Activated CD4-positive, alpha-beta T cell treated with anti-CD3 and anti-CD28 coated beads, Interleukin-10, Interleukin-2, amounts not matched to agents 100 ng/mL and 50 ng/mL, durations not matched to agents 16 hours and 8 hours (primary cell): ENCODE measurements around the gene LGR4.
"Not testable (repeated sequence)": the region's sequence is repeated elsewhere in the genome, so short reads cannot be mapped to it uniquely, and the experiment has no call there.

Experiments
- DNase-seq: peaks from one replicate; pipeline ENCODE4 v3.0.0-alpha.2; 2020

LGR4 gene, protein sequence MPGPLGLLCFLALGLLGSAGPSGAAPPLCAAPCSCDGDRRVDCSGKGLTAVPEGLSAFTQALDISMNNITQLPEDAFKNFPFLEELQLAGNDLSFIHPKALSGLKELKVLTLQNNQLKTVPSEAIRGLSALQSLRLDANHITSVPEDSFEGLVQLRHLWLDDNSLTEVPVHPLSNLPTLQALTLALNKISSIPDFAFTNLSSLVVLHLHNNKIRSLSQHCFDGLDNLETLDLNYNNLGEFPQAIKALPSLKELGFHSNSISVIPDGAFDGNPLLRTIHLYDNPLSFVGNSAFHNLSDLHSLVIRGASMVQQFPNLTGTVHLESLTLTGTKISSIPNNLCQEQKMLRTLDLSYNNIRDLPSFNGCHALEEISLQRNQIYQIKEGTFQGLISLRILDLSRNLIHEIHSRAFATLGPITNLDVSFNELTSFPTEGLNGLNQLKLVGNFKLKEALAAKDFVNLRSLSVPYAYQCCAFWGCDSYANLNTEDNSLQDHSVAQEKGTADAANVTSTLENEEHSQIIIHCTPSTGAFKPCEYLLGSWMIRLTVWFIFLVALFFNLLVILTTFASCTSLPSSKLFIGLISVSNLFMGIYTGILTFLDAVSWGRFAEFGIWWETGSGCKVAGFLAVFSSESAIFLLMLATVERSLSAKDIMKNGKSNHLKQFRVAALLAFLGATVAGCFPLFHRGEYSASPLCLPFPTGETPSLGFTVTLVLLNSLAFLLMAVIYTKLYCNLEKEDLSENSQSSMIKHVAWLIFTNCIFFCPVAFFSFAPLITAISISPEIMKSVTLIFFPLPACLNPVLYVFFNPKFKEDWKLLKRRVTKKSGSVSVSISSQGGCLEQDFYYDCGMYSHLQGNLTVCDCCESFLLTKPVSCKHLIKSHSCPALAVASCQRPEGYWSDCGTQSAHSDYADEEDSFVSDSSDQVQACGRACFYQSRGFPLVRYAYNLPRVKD

DNA sequence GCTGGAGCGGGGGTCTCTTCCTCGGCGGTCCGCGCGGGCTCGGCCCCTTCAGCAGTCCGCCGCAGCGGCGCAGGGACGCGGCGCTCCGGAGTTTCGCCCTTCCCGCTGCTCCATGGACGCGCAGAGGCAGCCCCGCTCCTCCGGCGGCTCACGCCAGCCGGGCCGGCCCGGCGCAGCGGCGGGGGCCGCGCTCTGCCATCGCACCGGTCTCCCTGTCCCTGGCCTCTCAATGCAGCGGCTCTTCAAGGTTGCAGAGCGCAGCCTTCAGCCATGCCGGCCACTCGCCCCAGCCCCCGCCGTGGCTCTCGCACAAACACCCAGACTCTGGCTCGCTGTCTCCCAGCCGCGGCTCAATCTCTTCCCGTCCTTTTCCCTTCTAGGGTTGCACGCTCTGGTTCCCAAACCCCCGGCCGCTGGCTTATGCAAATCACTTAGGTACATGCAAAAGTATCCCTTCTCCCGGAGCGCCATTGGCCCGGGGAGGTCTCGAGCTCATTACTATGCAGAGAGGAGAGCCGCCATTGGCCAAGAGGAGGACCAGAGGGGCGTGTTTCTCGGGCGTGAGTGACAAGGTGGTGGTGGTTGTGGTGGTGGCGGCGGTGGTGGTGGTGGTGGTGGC, at the start of gene LGR4:
Gene LGR4 (minus strand): TSS at position 393 of the 619 bp plus-strand sequence. CDS start 488 bp downstream, outside the sequence.
- DNase-seq: peak; percentile 72

DNA sequence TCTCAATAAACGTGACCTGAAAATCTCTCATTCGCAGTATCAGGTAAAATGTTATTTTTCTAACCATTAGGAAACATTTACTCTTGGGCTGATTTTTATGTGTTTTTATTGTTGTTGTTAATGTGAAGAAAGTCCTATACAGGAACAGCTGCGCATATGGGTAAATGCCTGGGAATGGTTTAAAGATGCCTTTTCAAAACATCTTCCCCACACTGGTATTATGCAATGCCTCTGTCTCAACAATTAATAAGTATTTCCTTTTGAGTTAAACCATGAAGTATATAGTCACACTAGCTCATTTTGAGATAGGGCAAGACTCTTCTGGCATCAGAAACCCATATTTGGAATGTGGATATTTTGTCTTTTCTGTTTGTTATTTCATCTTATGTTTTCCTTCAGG, 47.6 kb upstream of the LGR4 start:
- no peak for DNase-seq

DNA sequence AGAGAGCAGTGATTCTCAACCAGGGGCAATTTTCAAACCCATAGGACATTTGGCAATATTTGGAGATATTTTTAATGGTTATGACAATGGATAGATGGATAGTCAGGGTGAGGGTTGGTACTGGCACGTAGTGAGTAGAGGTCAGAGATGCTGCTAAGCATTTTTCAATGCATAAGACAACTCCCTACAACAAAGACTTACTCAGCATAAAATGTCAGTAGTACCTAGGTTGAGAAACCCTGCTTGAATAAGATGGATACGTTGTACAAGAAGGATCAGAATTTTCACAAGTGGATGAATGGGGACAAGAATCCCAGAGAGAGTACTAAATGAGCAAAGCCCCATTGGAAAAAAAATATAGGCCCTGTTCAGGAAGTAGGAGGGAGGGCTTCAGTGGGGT, 45.9 kb upstream of the LGR4 start:
- DNase-seq: no peak

DNA sequence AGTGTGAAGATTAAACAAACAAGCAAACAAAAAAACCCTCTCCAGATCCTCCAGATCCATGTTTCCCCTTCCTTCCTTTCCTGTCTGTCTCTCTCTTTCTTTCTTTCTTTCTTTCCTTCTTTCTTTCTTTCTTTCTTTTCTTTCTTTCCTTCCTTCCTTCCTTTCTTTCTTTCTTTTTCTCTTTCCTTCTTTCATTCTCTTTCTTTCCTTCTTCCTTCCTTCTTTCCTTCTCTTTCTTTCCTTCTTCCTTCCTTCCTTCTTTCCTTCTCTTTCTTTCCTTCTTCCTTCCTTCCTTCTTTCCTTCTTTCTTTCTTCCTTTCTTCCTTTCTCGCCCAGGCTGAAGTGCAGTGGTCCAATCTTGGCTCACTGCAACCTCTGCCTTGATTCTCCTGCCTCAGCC, 44.9 kb upstream of the LGR4 start:
- not testable (repeated sequence) for DNase-seq

DNA sequence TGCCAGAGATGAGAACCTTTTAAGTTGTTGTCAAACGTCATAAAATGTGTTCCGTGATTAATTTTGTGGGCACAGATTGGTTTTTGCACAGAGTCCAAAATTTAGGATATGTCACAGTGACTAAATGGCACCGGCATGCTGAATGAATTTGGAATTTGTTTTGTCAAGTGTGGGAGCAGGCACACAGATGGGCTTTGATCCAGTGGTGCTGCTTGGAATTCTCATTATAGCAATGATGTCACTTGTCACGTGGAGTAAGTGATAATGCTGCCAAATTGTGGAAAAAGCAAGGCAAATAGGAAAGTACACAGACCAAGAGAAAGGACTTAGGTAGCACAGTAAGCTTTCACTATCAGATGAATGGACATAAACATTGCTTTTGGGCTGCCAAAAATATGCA, 42.0 kb upstream of the LGR4 start:
- no peak for DNase-seq

DNA sequence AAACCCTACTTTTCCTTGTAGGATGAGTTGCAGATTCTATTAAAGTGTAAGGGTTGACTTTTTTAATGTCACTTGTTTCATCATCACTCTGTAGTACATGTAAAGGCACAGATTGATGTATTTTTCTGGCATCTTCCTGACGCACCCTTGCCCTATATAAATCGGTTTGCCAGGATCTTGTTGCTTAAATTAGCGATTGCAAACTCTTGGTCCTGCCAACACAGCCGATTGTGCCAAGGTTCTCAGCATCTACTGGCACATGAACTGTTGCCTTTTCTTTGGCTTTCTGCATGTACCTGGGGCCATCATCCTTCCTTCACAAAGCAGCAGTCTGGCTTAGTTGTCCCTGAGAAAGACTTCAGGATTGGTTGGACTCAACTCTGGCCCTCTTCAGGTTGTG, 41.5 kb upstream of the LGR4 start:
- DNase-seq: no peak

DNA sequence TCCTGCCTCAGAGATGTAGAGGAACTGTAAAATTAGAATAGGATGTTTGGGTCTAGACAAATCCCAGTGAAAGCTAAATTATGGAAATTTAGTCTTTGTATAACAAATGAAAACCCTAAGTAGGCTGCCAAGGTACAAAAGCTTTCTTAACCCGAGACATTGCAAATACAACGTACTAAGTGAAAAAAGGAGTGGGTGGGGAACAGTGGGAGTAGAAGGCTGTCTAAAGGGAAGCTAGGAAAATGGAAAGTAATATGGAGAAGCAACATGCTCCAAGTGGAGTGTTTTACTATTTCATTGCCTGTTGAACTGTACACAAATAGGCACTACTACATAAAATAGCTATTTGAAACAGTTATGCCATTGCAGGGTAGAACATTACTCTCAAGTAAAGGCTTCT, 40.8 kb upstream of the LGR4 start:
- no peak for DNase-seq

DNA sequence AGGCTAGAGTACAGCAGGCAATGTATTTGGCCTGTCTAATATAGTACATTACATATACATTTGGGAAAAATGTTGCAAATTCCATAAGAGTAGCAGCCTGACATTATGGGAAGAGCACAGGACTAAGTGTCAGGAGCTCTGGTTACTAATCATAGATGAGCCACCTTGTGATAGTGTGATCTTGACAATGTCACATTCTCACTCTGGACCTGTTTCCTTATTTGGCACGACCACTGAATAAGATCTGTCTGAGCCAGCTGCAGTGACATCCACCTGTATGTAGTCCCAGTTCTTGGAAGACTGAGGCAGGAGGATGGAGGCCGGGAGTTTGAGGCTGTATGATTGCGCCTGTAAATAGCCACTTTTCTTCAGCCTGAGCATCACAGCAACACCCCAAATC, 39.6 kb upstream of the LGR4 start:
- DNase-seq: no peak

DNA sequence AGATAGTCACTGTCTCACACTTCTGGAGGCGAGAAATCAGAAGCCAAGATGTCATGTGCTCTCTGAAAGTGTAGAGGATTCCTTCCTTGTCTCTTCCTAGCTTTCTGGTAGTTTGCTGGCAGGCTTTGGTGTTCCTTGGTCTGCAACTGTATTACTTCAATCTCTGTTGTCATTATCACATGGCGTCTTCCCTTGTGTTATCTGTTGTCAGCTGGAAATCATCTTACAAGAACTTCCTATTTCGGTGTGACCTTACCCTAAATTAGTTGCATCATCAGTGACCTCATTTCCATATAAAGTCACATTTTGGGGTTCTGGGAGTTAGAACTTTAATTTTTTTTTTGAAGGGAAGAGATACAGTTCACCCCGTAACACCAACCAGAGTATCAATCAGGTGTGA, 37.3 kb upstream of the LGR4 start:
- no peak for DNase-seq

DNA sequence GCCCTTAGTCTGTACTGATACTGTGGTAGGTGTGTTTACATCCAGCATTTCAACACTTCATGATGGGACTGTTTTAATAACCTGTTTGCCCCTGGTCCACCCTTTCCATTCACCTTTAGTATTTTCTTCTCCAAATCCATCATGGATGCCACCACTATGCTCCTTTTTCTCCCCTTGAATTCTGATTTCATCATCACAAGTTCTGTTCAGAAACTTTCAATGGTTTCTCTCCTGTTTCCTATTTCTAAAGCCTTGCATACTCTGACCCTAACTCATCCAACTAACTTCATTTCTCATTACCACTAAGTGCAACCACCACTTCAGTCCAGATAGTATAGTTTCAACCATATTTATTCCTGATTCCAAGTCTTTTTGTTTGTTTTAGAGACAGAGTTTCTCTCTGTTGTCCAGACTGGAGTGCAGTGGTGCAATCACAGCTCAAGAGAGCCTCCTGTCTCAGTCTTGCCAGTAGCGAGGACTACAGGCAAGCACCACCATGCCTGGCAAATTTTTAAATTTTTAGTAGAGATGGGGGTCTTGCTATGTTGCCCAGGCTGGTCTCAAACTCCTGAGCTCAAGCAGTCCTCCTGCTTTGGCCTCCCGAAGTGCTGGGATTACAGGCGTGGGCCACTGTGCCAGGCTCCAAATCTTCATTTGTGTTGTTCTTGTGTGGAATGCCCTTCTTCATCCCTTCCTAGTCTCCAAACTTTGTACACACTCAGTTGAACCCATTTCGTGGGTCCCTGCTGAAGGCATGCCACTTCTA, 35.1 kb upstream of the LGR4 start:
- no peak for DNase-seq

DNA sequence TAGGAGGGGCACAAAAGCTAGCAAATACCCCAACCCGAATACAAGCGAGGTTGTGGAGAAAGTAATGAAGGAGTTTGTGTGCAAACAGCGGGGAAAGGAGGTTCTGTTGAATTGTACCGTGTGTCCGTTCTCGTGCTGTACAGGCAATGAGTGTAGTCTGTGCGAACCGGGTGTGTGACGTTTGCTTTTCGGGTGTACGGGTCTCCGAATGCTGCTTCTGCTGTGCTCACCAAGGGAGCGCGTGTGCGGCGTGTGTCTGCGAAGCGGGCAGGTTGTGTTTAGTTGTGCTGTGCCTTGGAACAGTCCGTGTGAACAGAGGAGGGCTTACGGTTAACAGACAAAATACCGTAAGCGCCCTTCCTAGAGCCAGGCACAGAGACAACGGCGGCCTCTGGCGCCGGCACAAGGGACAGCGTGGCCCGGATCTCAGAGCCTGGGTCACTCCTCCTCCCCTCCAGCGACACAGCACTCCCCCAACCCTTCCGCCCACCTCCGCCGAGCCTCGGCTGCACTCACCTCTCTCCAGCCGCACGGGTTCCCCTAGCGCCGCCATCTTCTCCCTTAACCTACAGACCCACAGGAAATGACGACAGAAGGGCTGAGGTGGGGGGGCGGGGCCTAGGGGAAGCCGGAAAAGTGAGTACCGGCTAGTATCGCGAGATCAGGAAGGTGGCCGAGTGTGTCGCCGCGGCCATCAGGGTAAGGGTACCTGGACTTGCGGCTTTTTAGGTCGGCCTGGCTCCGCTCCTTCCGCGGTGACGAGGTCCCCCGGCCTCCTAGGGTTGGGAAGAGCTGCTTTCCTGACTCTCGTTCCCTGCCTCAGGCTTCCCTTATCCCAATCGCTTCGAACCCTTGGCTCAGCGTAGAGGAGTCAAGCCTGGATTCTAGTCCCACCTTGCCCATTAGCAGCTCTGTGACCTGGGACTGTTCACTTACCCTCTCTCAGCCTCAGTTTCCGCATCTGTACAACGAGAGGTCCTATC, 33.9 kb upstream of the LGR4 start, which contains the start of gene LIN7C:
Gene LIN7C (minus strand): TSS at position 570 of the 983 bp plus-strand sequence. CDS start 17 bp downstream, at position 553.
- DNase-seq: peak; percentile 96

DNA sequence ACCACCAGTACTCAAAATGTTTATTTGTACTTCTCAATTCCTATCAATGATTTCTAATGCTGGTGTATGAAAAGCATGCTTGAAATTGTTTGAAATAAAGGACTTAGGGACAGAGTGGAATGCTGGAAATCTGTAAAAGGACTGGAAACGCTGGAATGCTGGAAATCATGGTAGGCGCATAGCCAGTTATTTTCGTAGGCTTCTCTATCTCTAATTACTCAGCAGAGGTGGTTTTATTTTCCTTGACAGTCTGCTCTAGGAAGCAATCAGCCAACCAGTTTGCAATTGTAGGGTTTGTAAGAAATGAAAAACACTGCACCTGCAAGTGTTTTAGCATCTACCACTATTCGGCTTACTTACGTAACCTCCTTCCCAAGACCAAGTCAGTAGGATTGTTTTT, 33.2 kb upstream of the LGR4 start:
- no peak for DNase-seq

DNA sequence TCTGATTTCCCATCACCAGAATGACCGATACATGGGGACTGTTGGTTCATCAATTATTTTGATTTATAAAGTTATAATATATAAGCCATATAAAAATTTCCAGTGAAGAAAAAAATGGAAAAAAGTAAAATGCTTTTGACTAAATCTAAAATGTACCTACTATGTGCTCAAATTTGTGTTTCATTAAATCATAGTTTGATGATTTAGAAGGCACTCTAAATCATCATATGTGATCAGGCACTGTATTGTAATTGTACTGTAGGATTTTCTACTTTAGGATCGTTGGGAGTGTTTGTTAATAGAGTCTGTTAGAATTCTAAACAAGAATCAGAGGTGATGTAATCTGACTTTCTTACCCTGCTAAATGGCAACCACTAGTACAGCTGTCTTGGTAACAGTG, 31.6 kb upstream of the LGR4 start:
- DNase-seq: no peak

DNA sequence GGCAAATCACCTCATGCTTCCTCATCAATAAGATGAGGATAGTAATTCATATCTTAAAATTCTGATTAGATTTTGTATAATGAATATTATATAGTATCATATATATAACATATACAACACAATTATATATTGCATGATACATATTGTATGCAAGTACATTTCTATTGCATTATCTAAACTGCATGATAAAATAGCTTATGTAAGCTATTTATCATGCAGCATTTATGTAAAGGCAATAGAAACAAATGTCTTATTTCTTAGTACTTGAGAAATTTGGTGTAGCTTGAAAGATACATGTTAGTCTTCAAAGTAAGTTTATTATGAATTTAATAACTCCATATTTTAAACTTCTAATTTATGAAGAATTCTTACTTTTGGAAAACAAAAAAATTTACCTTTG, 28.5 kb upstream of the LGR4 start:
- no peak for DNase-seq

DNA sequence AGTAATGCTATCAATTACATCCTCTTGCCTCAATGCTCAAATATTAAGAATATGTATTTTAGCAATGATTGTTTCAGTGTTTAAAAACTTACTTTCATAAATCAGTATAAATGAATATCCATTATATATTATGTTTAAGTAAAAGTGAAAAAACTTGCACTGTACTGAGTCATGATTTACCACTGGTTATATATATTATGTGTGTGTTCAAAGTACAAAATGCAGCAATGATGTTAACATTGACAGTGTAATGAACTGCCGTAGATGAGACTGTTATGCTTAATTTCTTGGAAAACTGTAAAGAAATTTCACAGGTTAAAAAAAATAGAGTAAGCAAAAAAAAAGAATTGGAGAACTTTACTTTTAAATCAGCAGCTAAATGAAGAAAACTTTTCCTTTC, 25.3 kb upstream of the LGR4 start:
- no peak for DNase-seq

DNA sequence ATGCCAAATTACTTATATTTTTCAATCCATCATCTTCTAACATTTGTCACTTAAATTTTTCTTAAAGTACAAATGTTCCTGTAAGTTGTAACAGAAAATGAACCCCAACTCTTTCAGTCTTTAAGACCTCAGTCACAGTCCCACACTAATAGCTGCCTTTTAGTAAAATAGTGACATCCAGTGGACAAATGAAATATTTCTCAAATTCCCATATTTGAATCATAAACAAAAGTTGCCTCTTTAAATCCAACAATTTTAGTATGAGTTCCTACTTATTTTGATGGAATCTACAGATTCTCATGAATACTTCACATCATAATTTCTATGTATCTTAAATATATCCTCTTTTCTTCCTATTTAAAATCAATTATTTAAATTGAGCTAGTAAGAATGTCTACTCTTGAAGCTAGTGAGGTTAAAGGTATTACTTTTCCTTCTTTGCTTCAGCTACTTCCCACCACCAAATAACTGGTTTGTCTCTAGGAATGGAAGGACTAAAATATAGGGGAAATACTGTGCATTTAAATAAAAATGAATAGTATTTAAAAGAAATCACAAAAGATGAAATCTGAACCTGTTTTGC, 24.8 kb upstream of the LGR4 start:
- peak; percentile 28 for DNase-seq

DNA sequence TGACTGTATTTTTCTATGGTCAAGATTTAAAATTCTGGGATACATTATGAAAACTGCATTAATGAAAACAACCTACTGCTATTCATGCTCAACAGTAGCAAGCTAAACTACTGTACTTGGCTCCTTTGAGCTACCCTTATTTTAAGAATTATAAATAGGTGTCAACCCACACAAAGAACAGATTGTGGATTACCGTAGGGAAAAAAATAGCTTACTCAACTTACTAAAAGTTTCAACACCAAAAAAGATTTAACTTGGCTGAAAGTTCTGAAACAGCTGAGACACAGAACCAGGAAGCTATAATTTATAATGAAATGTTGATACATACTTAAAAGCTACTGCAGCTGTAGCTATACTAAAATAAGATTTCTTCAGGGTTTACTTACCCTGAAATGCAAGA, 23.9 kb upstream of the LGR4 start:
- no peak for DNase-seq

DNA sequence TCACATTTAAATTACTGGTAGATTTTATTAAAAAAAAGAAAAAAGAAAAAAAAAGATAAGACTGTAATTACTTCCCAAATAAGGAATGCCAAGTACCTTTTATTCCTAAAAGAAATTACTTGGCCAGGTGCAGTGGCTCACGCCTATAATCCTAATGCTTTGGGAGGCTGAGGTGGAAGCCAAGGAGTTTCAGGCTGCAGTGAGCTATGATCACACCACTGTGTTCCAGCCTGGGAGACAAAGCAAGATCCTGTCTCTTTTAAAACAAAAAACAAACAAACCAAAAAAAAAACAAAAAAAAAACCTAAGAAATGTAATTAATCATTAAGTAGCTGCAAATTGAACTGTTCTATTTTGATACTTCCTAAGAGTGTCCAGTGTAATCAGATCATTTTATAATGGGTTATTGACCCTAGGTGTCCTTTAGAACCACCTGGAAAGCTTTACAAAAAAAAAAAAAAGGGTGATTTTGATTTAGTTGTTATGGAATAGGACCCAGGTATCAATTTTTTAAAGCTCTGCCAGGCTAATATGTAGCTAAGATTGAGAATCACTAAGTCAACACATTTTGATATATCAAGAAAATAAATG, 23.2 kb upstream of the LGR4 start:
- DNase-seq: no peak

DNA sequence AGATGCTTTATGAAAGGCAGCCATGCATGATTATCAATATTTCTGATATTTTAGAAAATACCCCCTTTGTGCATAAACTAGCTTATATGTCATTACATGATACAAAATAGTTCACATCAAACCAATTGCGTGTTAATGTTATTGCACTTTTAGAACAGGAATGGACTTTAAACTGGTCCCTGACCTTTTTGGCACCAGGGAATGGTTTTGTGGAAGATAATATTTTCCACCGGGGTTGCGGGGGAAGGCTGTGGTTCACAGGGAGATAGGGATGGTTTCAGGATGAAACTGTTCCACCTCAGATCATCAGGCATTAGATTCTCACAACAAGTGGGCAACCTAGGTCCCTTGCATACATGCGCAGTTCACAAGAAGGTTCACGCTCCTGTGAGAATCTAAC, 16.5 kb upstream of the LGR4 start:
- no peak for DNase-seq

DNA sequence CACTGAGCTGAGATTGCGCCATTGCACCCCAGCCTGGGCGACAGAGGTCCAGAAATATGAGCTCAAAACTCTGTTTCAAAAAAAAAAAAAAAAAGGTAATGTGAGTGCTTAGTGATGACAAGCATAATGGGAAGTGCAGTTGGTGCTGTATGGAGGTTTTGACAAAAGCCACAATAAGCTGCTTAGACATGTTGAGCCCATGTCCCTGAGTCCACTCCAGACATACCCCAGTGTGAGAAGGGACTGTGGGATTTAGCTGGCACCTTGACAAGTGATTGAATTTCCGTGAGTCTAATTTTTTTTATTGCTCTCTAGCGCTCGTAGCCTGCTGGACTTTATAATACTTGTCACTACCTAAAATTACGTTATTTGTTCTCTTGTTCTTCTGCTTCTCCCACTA, 15.1 kb upstream of the LGR4 start:
- DNase-seq: no peak
